SIG-M5 treated with dmso at 0.1 percent for 504 hours (cell line): Measurements from ENCODE around the gene STXBP1.

ENCODE experiments used
- DNase-seq: peaks from one replicate; lab custom pipeline; 2025; ENCODE audit not compliant: unreplicated experiment; lab: John Stamatoyannopoulos, UW

STXBP1 gene

DNA sequence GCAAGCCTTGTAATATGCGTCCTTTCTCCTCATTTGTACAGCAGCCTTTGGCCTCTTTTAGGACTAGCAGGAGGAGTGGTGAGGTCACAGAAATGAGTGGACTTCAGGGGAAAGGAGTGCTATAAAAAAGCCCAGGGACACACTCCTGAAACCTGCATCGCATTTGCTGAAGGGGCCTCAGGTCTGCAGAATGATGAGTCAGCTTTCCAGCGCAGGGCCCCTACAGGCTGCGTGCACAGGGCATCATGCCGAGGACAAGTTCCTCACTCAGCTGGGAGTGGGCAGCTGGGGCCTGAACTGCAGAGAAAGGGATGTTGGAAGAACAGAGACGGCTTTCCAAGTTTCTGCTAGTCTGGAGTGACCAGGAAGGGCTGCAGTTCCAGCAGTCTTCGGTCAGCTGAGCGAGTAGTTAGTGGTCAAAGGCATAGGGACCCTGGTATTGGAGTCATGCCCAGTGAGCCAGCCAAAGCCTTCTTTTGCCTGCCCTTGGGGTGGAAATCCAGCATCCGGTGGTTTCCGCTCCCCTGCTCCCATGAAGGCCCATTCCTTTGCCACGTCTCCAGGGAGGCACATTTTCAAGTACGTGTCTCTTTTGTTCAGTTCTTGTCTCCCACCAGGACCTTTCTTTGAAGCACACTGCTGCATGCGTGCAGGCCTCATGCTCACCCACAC lies 77.4 kb downstream of the STXBP1 start:
- DNase-seq = no peak

GRCh38 chr9:127690735-127691134 lies 78.7 kb downstream of the STXBP1 start:
- DNase-seq = no peak

DNA sequence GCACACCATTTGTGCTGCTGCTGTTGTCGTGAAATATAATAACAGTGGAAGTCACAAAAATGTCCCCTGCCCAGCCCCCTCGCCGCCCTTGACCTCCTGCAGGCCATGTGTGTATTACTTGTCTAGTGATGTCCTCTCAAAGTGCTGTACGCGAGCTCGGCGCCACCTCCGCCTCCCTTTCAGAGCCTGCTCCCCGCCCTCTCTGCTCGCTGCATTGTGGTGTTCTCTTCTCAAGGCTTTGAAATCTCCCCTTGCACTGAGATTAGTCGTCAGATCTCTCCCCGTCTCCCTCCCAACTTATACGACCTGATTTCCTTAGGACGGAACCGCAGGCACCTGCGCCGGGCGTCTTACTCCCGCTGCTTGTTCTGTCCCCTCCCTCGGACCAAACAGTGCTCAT lies 80.0 kb downstream of the STXBP1 start:
- no peak for DNase-seq

DNA sequence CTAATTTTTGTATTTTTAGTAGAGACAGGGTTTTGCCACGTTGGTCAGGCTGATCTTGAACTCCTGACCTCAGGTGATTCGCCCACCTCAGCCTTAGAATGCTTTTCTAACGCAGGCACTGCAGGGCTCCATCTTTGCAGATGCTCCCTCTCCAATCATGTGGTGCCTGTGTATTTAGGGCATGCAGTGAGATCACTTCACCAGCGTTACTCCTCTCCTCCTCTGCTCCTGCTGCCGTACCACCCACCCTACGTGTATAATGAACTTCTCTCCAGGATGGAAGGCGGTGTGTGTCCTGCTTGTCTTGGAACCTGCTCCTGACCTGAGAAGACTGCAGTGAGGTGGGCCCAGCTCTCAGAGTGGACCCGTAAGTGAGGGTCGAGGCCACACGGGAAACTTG lies 81.1 kb downstream of the STXBP1 start:
- DNase-seq = no peak

DNA sequence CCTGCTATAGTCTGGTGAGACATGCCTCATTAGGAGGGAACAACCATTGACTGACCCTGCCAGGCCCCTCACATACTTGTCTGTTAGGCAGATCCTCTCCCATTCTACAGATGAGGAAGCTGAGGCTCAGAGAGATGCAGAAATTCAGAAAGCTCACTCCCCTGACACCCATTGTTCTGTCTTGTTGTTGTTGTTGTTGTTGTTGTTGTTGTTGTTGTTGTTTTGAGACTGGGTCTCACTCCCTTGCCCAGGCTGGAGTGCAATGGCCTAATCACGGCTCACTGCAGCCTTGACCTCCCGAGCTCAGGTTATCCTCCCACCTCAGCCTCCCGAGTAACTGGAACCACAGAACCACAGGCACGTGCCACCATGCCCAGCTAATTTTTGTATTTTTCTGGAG lies 81.6 kb downstream of the STXBP1 start:
- DNase-seq = no peak

GRCh38 chr9:127694890-127695720 lies 83.0 kb downstream of the STXBP1 start:
- no peak for DNase-seq

DNA sequence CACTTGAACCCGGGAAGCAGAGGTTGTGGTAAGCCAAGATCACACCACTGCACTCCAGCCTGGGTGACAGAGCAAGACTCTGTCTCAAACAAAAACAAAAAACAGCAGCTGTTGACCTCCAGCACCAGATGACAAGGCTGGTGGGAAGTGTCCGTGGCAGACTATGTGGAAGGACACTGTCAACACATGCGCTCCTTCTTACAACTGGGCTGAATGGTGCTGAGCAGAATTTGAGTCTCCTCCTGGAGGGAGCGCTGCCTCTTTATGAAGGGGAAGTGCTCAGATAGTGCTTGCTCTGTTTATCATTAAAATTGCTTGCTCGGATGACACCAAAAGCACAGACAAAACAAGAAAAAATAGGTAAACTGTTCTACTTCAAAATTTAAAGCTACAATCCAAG lies 85.5 kb downstream of the STXBP1 start:
- DNase-seq = no peak

DNA sequence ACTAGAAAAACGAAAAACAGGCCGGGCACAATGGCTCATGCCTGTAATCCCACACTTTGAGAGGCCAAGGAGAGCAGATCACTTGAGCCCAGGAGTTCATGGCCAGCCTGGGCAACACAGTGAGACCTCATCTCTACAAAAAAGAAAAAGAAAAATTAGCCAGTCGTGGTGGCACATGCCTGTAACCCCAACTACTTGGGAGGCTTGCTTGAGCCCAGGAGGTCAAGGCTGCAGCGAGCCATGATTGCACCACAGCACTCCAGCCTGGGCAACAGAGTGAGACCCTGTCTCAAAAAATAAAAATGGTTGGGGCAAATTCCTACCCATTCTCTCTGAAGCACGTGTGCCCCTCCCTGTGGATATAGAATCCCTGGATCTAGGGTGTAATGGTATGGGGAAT lies 86.3 kb downstream of the STXBP1 start:
- no peak for DNase-seq

DNA sequence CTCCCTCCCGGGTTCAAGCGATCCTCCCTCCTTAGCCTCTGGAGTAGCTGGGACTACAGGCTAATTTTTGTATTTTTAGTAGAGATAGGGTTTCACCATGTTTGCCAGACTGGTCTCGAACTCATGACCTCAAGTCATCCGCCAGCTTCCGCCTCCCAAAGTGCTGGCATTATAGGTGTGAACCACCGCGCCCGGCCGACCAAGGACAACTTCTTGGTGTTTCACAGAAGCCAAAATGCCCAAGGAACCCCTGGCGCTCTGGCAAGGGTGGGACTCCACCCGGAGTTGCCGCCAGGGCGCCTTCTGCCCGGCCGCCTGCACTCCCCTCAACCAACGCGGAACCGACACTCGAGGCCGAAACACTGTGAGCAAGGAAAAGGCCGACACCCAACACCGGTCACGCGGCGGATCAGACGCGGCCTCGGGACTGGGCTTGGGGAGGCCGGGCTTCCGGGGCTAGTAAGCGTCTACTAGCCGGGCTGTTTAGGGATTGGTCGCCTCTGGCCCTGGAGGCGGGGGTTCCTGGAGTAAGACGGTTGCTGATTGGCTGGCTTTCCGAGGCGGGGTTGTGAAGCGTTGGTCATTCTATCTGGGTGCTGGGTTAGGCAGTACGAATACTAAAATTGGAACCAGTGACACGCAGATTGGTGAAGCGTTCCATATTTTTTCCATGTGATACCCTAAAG lies 87.1 kb downstream of the STXBP1 start:
- peak; percentile 63 for DNase-seq

GRCh38 chr9:127700140-127700539 lies 88.1 kb downstream of the STXBP1 start:
- DNase-seq = no peak

- DNase-seq = no peak
Observed at GRCh38 chr9:127700594-127701255, 88.6 kb downstream of the STXBP1 start.

DNA sequence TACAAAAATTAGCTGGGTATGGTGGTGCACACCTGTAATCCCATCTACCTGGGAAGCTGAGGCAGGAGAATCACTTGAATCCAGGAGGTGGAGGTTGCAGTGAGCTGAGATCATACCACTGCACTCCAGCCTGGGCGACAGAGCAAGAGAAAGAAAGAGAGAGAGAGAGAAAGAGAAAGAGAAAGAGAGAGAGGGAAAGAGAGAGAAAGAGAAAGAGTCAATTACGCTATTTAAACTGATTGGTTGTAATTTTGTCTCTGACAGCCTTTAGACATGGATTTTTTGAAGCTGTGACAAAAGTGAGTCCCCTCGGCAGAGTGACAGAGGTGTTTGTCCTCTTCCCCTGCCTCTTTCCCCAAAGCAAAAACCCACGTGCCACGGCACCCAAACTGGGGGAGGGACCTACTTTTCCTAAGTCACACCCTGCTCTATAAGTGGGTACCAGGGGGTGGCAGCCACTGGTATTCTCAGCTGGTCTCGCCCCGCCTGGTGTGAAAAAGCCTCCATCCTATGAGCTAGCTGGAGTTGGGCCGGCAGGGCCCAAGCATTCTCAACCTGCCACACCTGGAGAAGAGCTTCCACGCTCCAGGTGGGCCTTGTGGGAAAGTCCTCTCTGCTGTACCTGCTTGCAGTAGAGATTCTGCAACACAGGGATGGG lies 91.3 kb downstream of the STXBP1 start:
- DNase-seq = no peak

DNA sequence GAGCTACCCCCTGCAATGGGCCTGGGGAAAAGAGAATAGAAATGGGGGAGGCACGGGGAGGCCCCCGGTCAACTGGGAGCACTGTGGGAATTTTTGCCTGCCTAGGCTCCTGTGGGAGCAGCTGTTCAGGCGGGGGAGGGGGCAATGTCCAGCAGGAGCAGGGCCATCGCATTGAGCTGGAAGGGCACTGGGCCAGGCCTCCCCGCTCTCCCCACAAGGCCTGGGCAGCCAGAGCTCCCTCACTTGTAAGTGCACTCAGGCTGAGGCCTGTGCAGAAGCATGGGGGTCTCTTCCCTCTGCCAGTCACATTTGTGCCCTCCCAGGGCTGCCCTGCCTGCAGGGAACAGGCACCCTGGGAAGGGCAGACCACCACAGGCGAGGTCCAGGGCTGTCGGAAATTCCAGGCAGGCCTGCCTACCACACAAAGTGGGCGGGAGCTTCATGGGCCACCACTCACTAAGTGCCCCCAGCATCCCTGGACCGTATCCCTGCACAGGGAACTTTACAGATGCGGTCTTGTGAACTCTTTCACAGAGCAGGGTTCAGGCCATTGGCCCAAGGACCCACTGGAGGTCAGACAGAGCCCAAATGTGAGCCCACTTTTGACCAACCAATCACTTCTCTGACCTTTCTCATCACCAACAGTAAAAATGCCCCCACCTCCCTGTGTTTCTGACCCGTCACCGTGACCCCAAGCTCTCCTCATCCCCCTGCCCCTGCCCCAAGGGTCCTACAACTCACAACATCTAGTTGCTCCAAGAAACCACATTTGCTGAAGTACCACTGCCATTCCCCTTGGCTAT lies 93.7 kb downstream of the STXBP1 start:
- no peak for DNase-seq

GRCh38 chr9:127706836-127707241 lies 94.8 kb downstream of the STXBP1 start, which contains the start of gene CFAP157:
TSS of gene CFAP157 (plus strand) at chr9:127706988. CDS start at chr9:127707032, 44 bp downstream.
- peak; percentile 10 for DNase-seq

DNA sequence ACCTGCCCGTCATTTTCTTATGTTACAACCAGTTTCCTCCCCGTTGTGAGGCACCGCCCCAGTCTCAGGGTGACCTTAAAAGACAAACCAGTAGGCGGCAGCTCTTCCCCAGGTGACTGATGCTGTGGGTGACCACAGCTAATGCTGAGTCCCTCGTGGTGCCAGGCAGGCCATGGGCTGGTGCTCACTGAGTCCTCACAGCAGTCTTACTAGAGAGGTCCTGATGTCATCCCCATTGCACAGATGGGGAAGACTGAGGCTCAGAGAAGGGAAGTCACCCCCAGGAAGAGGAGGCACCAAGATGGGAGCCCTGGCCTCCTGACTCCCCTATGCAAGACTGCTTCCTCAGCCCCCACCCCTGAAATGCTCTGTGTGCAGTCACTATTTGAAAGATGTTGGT lies 95.7 kb downstream of the STXBP1 start:
- DNase-seq = peak; percentile 6

DNA sequence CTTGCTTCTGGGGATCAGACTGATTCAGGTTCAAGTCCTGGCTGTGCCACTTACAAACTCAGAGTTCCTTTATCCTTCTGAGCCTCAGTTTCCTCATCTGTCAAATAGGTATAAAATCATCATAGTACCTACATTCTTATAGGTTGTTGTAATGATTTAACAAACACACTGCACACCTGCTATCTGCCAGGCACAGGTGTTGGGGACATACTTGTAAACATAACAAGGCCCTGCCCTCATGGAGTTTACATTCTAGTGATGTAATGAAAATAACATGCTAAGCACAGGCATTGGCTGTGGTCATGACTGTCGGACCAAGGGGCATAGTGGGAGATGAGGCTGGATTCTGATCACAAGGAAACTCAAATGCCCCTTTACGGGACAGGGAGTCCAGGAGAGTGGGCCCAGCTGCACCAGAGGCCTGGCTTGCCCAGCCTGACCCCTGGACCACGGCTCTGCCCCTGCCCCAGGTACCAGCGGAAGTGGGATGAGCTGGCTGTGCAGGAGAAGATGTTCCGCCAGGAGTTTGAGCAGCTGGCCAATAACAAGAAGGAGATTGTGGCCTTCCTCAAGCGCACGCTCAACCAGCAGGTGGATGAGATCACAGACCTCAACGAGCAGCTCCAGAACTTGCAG lies 97.0 kb downstream of the STXBP1 start:
- DNase-seq = no peak

GRCh38 chr9:127710204-127710783 lies 98.2 kb downstream of the STXBP1 start:
- no peak for DNase-seq

DNA sequence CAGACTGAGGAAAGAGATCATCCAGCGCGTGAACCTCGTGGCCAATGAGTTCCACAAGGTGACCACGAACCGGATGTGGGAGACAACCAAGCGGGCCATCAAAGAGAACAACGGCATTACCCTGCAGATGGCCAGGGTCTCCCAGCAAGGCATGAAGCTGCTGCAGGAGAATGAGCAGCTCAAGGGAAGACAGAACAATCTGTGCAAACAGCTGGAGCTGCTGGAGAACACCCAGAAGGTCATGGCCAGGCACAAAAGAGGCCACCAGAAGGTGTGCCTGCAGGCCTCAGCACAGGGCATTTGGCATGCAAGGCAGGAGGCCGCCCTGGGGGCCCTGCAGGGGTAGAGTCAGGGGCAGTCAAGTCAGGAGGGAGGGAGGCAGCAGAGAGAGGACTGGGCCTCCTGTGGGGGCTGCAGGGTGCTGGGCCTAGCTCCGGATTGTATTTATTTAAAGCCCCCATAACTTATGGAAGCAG lies 99.2 kb downstream of the STXBP1 start:
- no peak for DNase-seq

DNA sequence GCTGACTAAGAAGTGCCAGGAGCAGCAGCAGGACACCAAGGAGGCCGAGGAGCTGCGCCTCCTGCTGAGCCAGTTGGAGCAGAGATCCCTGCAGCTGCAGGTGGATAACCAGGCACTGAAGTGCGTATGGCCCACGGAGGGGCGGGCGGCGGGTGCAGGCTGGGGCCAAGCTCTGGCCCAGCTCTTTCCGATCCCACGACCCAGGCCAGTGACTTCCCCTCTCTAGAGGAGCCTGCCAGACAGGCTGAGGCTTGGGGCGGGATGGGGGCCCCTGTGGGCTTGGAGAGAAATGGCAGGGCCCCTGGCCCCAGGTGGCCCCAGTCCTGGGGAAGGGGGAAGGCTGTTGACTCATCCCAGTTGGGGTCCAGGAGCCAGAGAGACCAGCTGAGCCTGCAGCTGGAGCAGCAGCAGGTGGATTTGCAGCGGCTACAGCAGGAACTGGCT lies 99.8 kb downstream of the STXBP1 start:
- no peak for DNase-seq
